Middle frontal gyrus (tissue), 1 donor: ENCODE results near the gene NCK2.

Source experiments
- DNase-seq: peaks from one replicate; pipeline ENCODE4 v3.0.0-alpha.2; 2015; ENCODE audit warnings: low spot score; ENCODE audit errors: extremely low spot score

The NCK2 gene

DNA sequence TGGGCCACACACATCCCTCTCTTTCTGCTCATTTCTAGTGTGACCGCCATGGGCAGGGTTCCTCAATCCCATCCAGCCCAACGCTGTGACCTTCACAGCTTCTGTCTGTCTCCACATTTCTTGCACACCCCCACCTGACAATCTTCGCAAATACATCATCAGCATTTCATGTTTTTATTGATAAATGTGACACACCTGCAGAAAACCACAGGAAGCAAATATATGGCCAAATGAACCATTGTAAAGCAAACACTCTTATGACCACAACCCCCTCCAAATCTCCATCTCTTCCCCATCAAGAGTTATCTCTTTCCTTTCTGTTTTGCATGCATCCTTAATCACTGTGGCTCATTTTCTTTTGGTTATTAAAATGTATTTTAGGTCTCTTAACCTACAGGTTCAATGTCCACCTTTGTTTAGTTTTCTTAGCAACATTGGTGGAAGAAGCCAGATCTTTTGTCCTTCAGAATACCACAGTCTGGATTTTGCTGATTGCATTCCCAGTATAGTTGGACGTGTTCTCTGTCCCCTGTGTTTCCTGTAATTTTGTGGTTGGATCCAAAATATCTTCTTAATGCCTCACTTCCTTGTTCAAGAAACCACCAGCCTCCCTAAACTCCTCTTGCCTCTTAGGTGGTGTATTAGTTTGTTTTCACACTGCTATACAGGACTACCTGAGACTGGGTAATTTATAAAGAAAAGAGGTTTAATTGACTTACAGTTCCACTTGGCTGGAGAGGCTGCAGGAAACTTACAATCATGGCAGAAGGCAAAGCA lies 9.8 kb upstream of the NCK2 start:
- DNase-seq, result no peak

- no peak for DNase-seq
These were observed 8.6 kb upstream of the NCK2 start for GRCh38 chr2:105736145-105736544.

DNA sequence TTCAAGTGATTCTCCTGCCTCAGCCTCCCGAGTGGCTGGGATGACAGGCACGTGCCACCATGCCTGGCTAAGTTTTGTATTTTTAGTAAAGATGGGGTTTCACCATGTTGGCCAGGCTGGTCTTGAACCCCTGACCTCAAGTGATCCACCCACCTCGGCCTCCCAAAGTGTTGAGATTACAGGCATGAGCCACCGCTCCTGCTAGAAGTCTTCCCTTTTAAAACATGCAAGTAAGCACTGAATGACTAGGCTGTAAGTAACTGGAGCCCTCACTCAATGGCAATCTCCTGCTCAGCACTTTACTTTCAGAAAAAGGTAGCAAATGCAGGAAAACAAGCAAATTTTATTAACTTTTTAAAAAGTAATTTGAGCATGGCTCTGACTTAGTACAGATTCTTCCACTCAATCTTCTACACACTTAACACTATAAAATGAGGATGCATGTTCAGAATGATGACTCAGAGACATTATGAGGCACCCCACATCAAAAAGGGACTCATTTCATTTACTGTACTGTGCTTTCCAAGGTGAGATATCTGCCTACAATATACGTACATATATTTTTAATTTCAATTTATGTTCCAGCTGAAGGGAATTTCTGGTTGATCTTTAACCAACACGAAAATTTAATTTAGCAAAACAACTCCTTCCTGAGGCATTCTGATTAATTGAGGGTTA lies 6.6 kb upstream of the NCK2 start:
- DNase-seq, result no peak

DNA sequence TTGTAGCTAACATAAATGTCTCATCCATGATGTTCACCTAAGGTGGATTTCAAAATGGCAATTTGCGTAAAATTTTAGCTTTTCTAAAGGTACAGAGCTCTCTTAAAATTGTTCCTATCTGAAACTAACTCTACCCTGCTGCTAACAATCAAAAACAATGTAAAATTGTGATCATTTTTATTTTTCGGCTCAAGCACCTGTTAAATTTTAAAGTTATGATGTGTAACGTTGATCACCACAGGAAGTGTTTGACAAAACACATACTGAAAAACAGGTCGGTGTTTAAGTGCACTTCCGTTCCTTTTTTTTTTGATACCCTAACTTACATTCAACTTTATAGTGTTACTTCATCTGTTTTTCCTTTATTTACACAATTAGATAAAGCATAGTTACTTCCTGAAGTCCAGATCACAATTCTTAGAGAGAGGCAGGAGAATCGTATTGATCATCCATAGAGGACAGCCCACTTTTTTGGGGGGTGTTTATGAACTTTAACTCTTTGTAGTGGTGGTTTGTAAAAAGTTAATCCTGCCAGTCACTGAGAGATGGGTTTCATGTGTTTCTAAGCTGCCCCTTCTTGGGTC lies 6.0 kb upstream of the NCK2 start:
- DNase-seq, result no peak

GRCh38 chr2:105739426-105739825 lies 5.3 kb upstream of the NCK2 start:
- no peak for DNase-seq

GRCh38 chr2:105739944-105740530 lies 4.7 kb upstream of the NCK2 start:
- DNase-seq, result no peak

- DNase-seq, result no peak
These were observed 3.5 kb upstream of the NCK2 start for GRCh38 chr2:105741174-105741573.

GRCh38 chr2:105741617-105742016 lies 3.1 kb upstream of the NCK2 start:
- no peak for DNase-seq

- DNase-seq, result no peak
These were observed 412 bp upstream of the NCK2 start for GRCh38 chr2:105744091-105744908.

DNA sequence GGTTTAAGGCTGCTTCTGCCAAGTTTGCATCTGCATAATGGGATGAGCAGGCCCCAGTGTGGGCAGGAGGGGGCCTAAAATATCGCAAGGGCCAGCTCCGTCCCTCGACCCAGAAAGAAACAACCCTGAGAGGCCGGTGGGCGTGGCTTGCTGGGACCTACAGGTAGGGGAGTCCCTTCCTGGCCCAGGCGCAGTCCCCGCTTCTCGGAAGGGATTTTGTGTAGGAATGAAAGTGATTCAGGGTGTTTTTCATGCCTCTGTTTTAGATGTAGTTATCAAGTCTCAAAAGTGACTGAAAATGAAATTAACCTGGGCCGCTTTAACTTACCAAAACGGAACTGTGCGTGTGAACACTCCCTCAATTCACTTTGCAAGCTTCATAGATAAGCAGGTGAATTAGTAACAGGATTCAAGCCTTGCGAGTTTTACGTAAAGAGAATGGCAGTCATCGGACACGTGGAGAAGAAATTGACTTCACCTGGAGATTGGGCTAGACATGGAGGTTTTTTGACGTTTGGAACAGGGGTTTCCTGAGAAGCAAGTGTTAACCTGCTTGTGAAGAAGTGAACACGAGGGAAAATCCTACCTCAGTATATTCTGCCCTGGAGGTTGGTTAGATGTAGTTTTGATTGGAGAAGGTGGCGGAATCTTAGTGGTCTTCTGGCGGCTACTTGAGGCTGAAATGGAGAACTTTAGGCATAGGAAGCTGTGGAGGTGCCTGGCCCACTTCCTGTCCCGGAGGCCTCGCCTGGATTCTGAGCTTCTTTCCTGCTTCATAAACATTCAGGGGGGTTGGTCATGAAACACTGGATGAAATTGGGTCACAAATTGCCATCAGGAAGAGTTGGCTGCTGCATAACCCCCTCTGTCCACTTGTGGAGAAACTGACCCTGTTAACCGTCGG lies 1.7 kb downstream of the NCK2 start:
- no peak for DNase-seq

- no peak for DNase-seq
These were observed 2.7 kb downstream of the NCK2 start for GRCh38 chr2:105747254-105747894.

DNA sequence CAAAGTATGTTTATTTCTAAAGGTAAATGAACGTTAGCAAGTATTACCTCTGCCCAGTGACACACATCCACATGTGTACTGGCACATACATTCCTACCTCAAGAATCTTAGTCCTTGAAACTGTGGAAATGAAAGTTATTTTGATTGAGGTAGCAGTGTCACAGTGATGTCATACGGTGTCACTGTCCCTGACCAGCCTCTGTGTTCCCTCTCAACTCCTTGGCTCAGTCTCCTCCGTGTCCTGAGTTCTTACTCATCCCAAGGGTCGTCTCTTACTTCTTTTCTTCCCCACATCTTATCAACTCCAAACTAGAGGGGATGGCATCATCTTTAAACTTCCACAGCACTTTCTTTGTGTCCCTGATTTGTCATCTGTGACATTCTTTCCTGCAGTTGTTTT lies 3.3 kb downstream of the NCK2 start:
- no peak for DNase-seq

DNA sequence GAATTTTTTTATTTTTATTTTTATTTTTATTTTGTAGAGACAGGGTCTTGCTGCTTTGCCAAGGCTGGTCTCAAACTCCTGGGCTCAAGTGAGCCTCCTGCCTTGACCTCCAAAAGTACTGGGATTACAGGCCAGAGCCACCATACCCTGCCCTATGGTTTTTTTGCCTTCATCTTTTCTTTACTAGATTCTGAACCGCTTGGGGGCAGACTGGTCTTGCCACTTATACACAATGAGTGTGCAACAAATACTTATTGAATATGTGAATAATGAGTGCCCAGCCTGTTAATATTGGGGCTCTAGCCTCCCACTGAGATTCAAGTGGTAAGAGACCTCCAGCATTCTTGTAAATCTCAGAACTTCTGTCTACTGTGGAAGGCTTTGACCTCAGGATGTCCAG lies 3.9 kb downstream of the NCK2 start:
- no peak for DNase-seq

DNA sequence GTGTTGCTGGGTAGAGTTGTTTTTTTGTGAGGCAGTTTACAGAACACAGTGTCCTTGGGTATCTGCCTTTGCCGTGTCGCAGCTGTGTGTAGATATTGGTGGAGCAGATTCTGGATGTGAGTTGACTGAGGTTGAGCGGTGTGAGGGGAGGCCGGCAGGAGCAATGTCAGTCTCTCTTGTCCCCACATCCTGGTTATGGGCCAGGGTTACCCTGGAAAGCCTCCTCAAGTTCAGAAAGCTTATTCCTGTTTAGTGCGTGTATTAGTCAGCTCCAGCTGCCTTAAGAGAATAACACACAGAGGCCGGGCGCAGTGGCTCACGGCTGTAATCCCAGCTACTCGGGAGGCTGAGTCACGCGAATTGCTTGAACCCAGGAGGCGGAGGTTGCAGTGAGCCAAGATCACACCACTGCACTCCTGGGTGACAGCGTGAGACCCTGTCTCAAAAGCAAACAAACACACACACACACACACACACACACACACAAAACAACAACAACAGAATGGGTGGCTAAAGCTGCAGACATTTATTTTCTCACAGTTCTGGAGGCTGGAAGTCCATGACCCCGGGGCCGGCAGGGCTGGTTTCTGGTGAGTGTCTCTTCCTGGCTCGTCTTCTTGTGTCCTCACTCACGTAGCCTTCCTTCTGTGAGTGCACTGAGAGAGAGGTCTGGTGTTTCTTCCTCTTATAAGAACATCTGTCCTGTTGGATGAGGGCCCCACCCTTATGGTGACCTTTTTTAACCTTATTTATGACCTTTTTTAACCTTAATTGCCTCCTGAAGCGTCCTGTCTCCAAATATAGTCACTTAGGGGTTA lies 5.1 kb downstream of the NCK2 start:
- DNase-seq, result no peak

DNA sequence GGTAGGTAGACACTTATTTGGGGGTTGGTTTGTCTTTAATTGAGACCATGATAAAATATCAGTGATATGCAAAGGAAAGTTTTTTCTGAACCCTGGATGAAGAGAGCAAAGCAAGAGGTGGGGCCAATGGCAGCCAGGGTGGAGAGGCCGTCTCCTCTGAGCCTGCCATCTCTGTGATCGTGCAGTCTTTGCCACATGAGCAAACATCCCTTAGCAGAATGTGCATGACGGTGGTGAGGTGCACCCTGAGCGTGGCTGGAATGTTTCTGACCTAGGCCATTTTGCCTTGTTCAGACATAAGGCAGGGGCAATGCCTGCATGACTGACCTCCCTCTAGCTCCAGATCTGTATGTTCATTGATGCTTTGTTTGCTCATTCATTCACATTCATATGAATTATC lies 6.0 kb downstream of the NCK2 start:
- DNase-seq, result no peak

GRCh38 chr2:105751272-105751671 lies 6.6 kb downstream of the NCK2 start:
- DNase-seq, result no peak

- no peak for DNase-seq
These were observed 8.1 kb downstream of the NCK2 start for GRCh38 chr2:105752691-105753358.

GRCh38 chr2:105753380-105753779 lies 8.7 kb downstream of the NCK2 start:
- DNase-seq, result no peak

GRCh38 chr2:105754011-105754410 lies 9.3 kb downstream of the NCK2 start:
- no peak for DNase-seq
